ENCODE data around the gene CD109. TPM values are rescaled to one million over a fixed set of nuclear protein-coding genes. Genes with fewer than 3 reads are reported as not detected.

Gene CD109
- total RNA-seq, 1 experiment from 2014 or later: 3.2 TPM

- no peak overlapping the region for H3K27ac ChIP-seq (ENCODE audit: insufficient read length, low read depth, low read length)
- H3K4ac ChIP-seq (ENCODE audit: low read depth, low read length): no peak overlapping the region
- no peak overlapping the region for H3T11ph ChIP-seq (ENCODE audit: low read length)
- H3K4me1 ChIP-seq (ENCODE audit: insufficient read depth, low read length): no peaks in the 10 kb centered on the region
- no peak overlapping the region for H2BK15ac ChIP-seq (ENCODE audit: low read depth, low read length)
- no CpG with 5 or more reads among the region's 2 CpGs for WGBS (ENCODE audit: extremely low coverage, insufficient read length, low lambda C conversion rate)
- Mint-ChIP-seq H3K27me3 (ENCODE audit: low read depth) (no peaks in the 10 kb centered on the region), H3K9me3 (no peaks in the 10 kb centered on the region), H3K27ac (no peak overlapping the region), H3K4me1 (peaks cover 3 to 4% of the 10 kb centered on the region in 2 experiments), H3K36me3 (ENCODE audit: insufficient read depth in 1 of 3, low read depth in 3 of 3) (no peaks in the 10 kb centered on the region), H3K4me3 (no peak overlapping the region)
- no peaks in the 10 kb centered on the region for H3K23me2 ChIP-seq (ENCODE audit: insufficient read length, low read depth, low read length, poor library complexity, severe bottlenecking)
- no peak overlapping the region for H2AFZ ChIP-seq (ENCODE audit: low read length)
- H2BK20ac ChIP-seq (ENCODE audit: low read depth, low read length, poor library complexity, severe bottlenecking): no peak overlapping the region
- H2AK5ac ChIP-seq (ENCODE audit: insufficient read length, low read length): no peak overlapping the region
- no peak overlapping the region for H4K8ac ChIP-seq (replicated peaks; ENCODE audit: insufficient read length, low read depth, low read length)
- H4K5ac ChIP-seq (ENCODE audit: insufficient read length, low read depth, low read length): no peak overlapping the region
- no peak overlapping the region for H3K14ac ChIP-seq (ENCODE audit: insufficient read depth, low read length)
- no peak for TF ChIP-seq CTCF (conservative IDR thresholded peaks at IDR 0.05)
- H3K23ac ChIP-seq (ENCODE audit: insufficient read length, low read depth, low read length): no peak overlapping the region
- no peak for DNase-seq
- no peaks in the 10 kb centered on the region for H3K79me1 ChIP-seq (ENCODE audit: insufficient read depth, low read depth, low read length, poor library complexity, severe bottlenecking)
- no peaks in the 10 kb centered on the region for H3K79me2 ChIP-seq (ENCODE audit: insufficient read depth, low read length)
- H3K9ac ChIP-seq (ENCODE audit: extremely low read depth, insufficient read length, low read length): no peak overlapping the region
- no peak overlapping the region for H3K56ac ChIP-seq (ENCODE audit: insufficient read length, low read depth, low read length)
- no peaks in the 10 kb centered on the region for H4K20me1 ChIP-seq (ENCODE audit: control insufficient read depth, insufficient read depth, insufficient read length)
- no peak overlapping the region for H2BK12ac ChIP-seq (ENCODE audit: insufficient read length, low read depth, low read length)
- no peak overlapping the region for H2BK120ac ChIP-seq (ENCODE audit: low read depth, low read length, poor library complexity, severe bottlenecking)
- H4K91ac ChIP-seq (ENCODE audit: insufficient read length, low read depth, low read length): no peak overlapping the region
- H3K18ac ChIP-seq (ENCODE audit: insufficient read length, low read depth, low read length): no peak overlapping the region
- H3K9me3 ChIP-seq (ENCODE audit: control insufficient read depth, low read depth, low read length): no peaks in the 10 kb centered on the region
- H3K4me2 ChIP-seq (ENCODE audit: insufficient read depth, insufficient read length, low read length): no peak overlapping the region
- H2BK5ac ChIP-seq (ENCODE audit: insufficient read length, low read length): no peak overlapping the region
- H3K27me3 ChIP-seq (ENCODE audit: insufficient read depth, low read length): no peaks in the 10 kb centered on the region
Measured at GRCh38 chr6:73734832-73735453, 38.9 kb downstream of the CD109 start.
